ENCODE data around the gene SPRYD4.

GRCh38 chr12:56462565-56462964 is 5.8 kb upstream of the SPRYD4 start:
- TF ChIP-seq CTCF (IDR thresholded peaks at IDR 0.05) (no peak), POLR2A (IDR thresholded peaks at IDR 0.05) (no peak)

Measured in esophagus squamous epithelium (tissue), 4 donors.